SK-N-SH (cell line): ENCODE data around the gene IRF3.

Experiments used
- CTCF ChIP-seq: fragments of 200-600 bp; sonication (generic); IDR thresholded peaks from 2 replicates; pipeline ENCODE4 v1.6.1; 2017; ENCODE audit warnings: antibody characterized with exemption, mild to moderate bottlenecking, moderate library complexity
- EP300 ChIP-seq, 2 experiments: IDR thresholded peaks; 2 replicates each; pipeline versions ENCODE4 v1.4.0 to v1.6.1; 2012; ENCODE audit warnings: borderline replicate concordance in 1 of 2, low read depth in 1 of 2, low read length in 1 of 2
- FOSL2 ChIP-seq: IDR thresholded peaks from 2 replicates; pipeline ENCODE4 v1.4.0; 2012; ENCODE audit warnings: low read depth, mild to moderate bottlenecking, moderate library complexity, borderline replicate concordance
- MAX ChIP-seq: IDR thresholded peaks from 2 replicates; pipeline ENCODE4 v1.4.0; 2012; ENCODE audit warnings: low read depth
- MXI1 ChIP-seq: IDR thresholded peaks from 2 replicates; pipeline ENCODE4 v1.6.1; 2012; ENCODE audit warnings: mild to moderate bottlenecking, low read depth, low read length, improper control_type of control experiment
- POLR2AphosphoS5 ChIP-seq: IDR thresholded peaks from 2 replicates; pipeline ENCODE4 v1.6.1; 2012; ENCODE audit warnings: low read depth, low read length
- RCOR1 ChIP-seq: fragments of 150-350 bp; IDR thresholded peaks from 2 replicates; pipeline ENCODE4 v1.6.1; 2017; ENCODE audit warnings: antibody characterized with exemption, low read length
- REST ChIP-seq: IDR thresholded peaks from 2 replicates; pipeline ENCODE4 v1.6.1; 2012; ENCODE audit warnings: mild to moderate bottlenecking, low read depth, low read length, moderate library complexity
- RXRA ChIP-seq: IDR thresholded peaks from 2 replicates; pipeline ENCODE4 v1.4.0; 2012; ENCODE audit warnings: low read depth, mild to moderate bottlenecking, borderline replicate concordance
- USF1 ChIP-seq: IDR thresholded peaks from 2 replicates; pipeline ENCODE4 v1.4.0; 2012; ENCODE audit warnings: low read depth, borderline replicate concordance
- YY1 ChIP-seq: IDR thresholded peaks from 2 replicates; pipeline ENCODE4 v1.4.0; 2012; ENCODE audit warnings: low read depth, mild to moderate bottlenecking

- TF ChIP-seq REST = no peak
- no peak for TF ChIP-seq RCOR1
- TF ChIP-seq MXI1 = no peak
- no peak for TF ChIP-seq CTCF
- no peak for TF ChIP-seq RXRA
- no peak for TF ChIP-seq EP300 (IDR thresholded peaks at IDR 0.05; ENCODE audit: borderline replicate concordance in 1 of 2, low read depth in 1 of 2, low read length in 1 of 2)
- TF ChIP-seq MAX = no peak
- no peak for TF ChIP-seq FOSL2
- TF ChIP-seq YY1 = no peak
- TF ChIP-seq POLR2AphosphoS5 = no peak; the same call in 1 of the 2 replicates
- TF ChIP-seq USF1 = no peak
Measured at GRCh38 chr19:49631610-49632192, 34.0 kb downstream of the IRF3 start.
